ENCODE results near the gene VSIG4. TPM values are rescaled to one million over a fixed set of nuclear protein-coding genes. Genes with fewer than 3 reads are reported as not detected.

Gene VSIG4
- total and polyA plus RNA-seq, 3 donors from 2014 or later: 5.6 to 27.4 (median 19.9) TPM

DNA sequence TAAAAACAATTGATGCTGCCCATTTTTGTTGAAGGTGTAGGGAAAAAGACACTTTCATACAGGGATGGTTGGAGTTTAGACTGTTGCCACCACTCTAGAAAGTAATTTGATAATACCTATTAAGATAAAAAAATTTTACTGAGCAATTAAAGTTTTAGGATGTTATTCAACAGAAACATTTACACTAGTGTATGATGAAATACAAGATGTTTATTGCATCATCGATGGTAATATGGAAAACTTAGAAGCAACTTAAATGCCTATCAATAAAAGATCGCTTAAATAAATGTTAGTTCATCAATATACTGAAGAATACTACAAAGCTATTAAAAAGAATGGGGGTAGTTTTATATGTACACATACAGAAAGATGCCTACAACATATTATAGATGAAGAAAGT, 9.2 kb upstream of the VSIG4 start:
- Histone ChIP-seq H3K27me3 (no peaks in the 10 kb centered on the region), H3K4me3 (no peak overlapping the region), H3K4me1 (no peaks in the 10 kb centered on the region), H3K27ac (no peak overlapping the region), H3K36me3 (ENCODE audit: low read depth, missing control alignments) (no peaks in the 10 kb centered on the region), H3K9me3 (no peaks in the 10 kb centered on the region)
- DNase-seq: no peak
- 40 to 87% methylated on average over 2 of the region's 2 CpGs for WGBS, 2 donors
- no peak for TF ChIP-seq POLR2A (IDR thresholded peaks at IDR 0.05)
- TF ChIP-seq, protein P1, sequence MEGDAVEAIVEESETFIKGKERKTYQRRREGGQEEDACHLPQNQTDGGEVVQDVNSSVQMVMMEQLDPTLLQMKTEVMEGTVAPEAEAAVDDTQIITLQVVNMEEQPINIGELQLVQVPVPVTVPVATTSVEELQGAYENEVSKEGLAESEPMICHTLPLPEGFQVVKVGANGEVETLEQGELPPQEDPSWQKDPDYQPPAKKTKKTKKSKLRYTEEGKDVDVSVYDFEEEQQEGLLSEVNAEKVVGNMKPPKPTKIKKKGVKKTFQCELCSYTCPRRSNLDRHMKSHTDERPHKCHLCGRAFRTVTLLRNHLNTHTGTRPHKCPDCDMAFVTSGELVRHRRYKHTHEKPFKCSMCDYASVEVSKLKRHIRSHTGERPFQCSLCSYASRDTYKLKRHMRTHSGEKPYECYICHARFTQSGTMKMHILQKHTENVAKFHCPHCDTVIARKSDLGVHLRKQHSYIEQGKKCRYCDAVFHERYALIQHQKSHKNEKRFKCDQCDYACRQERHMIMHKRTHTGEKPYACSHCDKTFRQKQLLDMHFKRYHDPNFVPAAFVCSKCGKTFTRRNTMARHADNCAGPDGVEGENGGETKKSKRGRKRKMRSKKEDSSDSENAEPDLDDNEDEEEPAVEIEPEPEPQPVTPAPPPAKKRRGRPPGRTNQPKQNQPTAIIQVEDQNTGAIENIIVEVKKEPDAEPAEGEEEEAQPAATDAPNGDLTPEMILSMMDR (IDR thresholded peaks at IDR 0.05): no peak
- intact Hi-C loops (cut with DNase I; ENCODE audit: low total_unique reads): no loop called here

DNA sequence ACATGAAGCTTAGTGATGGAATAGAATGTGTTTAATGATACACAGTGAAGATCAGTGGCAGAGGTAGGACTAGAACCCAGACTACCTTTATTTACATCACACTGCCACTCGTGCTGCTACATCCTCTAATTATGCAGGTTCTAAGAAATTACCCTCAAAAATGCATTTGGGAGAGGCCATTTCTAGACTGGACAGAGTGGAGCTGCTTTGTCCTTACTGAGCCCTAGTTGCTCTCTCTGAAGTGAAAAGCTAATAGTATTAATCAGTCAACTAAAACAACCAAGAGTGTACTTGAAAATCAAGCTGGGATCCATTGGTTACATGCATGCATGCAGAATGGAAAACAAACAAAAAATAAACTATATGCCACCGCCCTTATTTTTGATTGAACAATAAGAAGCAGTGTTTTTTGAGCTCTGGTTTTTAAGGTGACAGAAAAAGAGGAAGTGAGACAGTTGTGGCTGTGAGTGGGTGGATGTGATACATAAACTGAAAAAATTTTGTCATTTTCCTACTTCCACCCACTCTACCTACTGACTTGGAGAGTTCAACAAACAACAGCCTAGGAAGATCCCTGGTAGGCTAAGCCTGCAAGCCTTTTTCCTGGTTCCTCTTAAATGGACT, 6.8 kb upstream of the VSIG4 start:
- TF ChIP-seq, protein P1 (IDR thresholded peaks at IDR 0.05): no peak
- no peak for TF ChIP-seq POLR2A (IDR thresholded peaks at IDR 0.05)
- Histone ChIP-seq H3K4me1 (no peaks in the 10 kb centered on the region), H3K27ac (no peak overlapping the region), H3K27me3 (no peaks in the 10 kb centered on the region), H3K36me3 (ENCODE audit: low read depth, missing control alignments) (no peaks in the 10 kb centered on the region), H3K4me3 (no peak overlapping the region), H3K9me3 (no peaks in the 10 kb centered on the region)
- DNase-seq: no peak
- intact Hi-C loops (cut with DNase I; ENCODE audit: low total_unique reads): no loop called here
- 80 to 82% methylated on average over 2 of the region's 2 CpGs for WGBS, 2 donors

DNA sequence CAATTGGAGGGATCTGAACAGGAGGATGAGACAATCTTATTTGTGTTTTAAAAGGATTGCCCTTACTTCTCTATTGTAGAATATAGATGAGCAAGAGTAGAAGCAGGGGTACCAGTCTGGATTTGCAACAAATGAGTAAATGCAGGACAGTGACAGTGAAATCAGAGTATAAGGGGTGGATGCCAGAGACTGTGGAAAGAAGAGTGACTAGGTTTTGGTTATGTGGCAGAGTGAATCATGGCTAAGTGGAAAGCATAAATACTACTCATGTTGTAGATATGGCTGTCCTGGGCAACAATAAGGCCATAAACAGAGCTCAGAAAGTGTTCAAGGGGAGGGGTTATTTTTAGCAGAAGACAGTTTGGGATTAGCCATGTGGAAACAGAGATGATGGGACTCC, 6.0 kb upstream of the VSIG4 start:
- H3K4me3 ChIP-seq: no peak overlapping the region
- DNase-seq: no peak
- no peak overlapping the region for H3K27ac ChIP-seq
- no peaks in the 10 kb centered on the region for H3K27me3 ChIP-seq
- H3K36me3 ChIP-seq (ENCODE audit: low read depth, missing control alignments): no peaks in the 10 kb centered on the region
- TF ChIP-seq, protein P1 (IDR thresholded peaks at IDR 0.05): no peak
- no peak for TF ChIP-seq POLR2A (IDR thresholded peaks at IDR 0.05)
- no peaks in the 10 kb centered on the region for H3K9me3 ChIP-seq
- intact Hi-C loops (cut with DNase I; ENCODE audit: low total_unique reads): no loop called here
- H3K4me1 ChIP-seq: no peaks in the 10 kb centered on the region

DNA sequence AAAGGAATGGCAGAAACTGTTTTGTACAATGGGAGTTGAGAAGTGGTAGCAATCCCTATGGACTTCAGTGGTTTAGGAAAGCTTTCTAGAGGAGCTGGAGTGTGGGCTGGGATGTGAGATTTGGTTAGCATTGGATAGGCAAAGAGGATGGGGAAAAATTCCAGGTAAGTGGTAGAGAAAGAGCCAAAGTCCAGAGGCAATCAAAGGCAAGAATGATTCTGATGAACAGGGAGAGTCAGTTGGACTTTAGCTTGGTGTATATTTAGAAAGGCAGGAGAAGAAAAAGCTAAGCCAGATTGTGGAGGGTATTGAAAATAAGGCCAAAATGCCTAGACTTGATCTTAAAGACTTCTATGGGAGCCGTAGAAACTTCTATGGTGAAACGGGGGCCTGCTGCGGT, 3.7 kb upstream of the VSIG4 start:
- no peaks in the 10 kb centered on the region for H3K4me1 ChIP-seq
- WGBS, 2 donors: 63 to 93% methylated on average over 3 of the region's 3 CpGs
- H3K4me3 ChIP-seq: no peak overlapping the region
- H3K9me3 ChIP-seq: no peaks in the 10 kb centered on the region
- H3K36me3 ChIP-seq (ENCODE audit: low read depth, missing control alignments): no peaks in the 10 kb centered on the region
- no peaks in the 10 kb centered on the region for H3K27me3 ChIP-seq
- no peak overlapping the region for H3K27ac ChIP-seq
- DNase-seq: no peak
- TF ChIP-seq POLR2A (IDR thresholded peaks at IDR 0.05): no peak
- TF ChIP-seq, protein P1 (IDR thresholded peaks at IDR 0.05): no peak
- intact Hi-C loops (cut with DNase I; ENCODE audit: low total_unique reads): no loop called here

All from testis (tissue), 3 donors.